ENCODE measurements around the gene CCDC112. TPM values are rescaled to one million over a fixed set of nuclear protein-coding genes. Genes with fewer than 3 reads are reported as not detected.

CCDC112 gene
- total RNA-seq, 2 experiments from 2014 or later: 3.1 to 3.9 TPM

DNA sequence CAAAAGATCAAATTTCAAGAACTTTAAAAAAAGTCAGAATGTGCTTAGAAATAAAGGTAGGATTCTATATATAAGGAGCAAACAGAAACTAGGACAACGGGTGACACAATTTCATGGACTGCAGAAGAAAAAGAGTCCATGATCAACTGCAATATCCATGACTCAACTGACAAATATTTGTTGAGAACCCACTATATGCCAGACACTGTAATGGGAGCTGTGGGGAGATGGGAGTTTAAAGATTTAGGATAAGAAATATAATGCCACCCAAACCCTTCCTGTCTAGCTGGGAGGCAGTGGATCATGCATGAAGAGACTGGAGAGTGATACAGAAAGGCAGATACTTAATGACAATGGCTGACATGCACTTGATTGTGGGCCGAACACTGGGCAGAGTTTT lies 27.6 kb upstream of the CCDC112 start:
- Mint-ChIP-seq H3K36me3 (ENCODE audit: low read depth) (no peaks in the 10 kb centered on the region), H3K4me3 (no peak overlapping the region), H3K27ac (no peak overlapping the region), H3K27me3 (peaks cover 43% of the 10 kb centered on the region), H3K9me3 (no peaks in the 10 kb centered on the region), H3K4me1 (ENCODE audit: low read depth) (no peaks in the 10 kb centered on the region)
- ChIA-PET CTCF (no interaction called here), POLR2A (no interaction called here)
- H3K27me3 ChIP-seq (ENCODE audit: control insufficient read depth in 1 of 2, insufficient read depth in 2 of 2, low read length in 2 of 2): no peaks in the 10 kb centered on the region
- DNase-seq: no peak
- H3K4me3 ChIP-seq (ENCODE audit: low read length): no peak overlapping the region
- H3K36me3 ChIP-seq (ENCODE audit: insufficient read depth, low read length): no peaks in the 10 kb centered on the region
- ATAC-seq (ENCODE audit: poor library complexity): no peak
- TF ChIP-seq, protein P1, sequence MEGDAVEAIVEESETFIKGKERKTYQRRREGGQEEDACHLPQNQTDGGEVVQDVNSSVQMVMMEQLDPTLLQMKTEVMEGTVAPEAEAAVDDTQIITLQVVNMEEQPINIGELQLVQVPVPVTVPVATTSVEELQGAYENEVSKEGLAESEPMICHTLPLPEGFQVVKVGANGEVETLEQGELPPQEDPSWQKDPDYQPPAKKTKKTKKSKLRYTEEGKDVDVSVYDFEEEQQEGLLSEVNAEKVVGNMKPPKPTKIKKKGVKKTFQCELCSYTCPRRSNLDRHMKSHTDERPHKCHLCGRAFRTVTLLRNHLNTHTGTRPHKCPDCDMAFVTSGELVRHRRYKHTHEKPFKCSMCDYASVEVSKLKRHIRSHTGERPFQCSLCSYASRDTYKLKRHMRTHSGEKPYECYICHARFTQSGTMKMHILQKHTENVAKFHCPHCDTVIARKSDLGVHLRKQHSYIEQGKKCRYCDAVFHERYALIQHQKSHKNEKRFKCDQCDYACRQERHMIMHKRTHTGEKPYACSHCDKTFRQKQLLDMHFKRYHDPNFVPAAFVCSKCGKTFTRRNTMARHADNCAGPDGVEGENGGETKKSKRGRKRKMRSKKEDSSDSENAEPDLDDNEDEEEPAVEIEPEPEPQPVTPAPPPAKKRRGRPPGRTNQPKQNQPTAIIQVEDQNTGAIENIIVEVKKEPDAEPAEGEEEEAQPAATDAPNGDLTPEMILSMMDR (IDR thresholded peaks at IDR 0.05): no peak
- no peak overlapping the region for H3K27ac ChIP-seq (ENCODE audit: low read depth in 1 of 2, low read length in 2 of 2)
- no peaks in the 10 kb centered on the region for H3K4me1 ChIP-seq (ENCODE audit: insufficient read depth, low read length)
- intact Hi-C loops (cut with DNase I, micrococcal nuclease): no loop called here
- no peaks in the 10 kb centered on the region for H3K9me3 ChIP-seq (ENCODE audit: control insufficient read depth in 1 of 2, insufficient read depth in 1 of 2, low read length in 2 of 2)

DNA sequence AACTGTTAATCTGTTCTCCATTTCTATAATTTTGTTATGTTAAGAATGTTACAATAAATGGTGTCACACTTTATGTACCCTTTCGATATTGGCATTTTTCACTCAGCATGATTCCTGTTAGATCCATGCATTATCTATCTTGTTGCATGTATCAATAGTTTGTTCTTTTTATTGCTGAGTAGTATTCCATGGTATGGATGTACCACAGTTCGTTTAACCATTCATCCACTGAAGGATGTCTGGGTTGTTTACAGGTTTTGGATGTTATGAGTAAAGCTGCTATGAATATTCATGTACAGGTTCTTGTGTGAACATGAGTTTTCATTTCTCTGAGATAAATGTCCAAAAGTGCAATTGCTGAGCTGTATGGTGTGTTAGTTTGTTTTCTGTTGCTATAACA lies 26.3 kb upstream of the CCDC112 start:
- H3K36me3 Mint-ChIP-seq (ENCODE audit: low read depth): no peaks in the 10 kb centered on the region
- ATAC-seq (ENCODE audit: poor library complexity) (no peak), DNase-seq (no peak)
- POLR2A ChIA-PET: no interaction called here
- H3K27me3 Mint-ChIP-seq: peaks cover 45% of the 10 kb centered on the region
- intact Hi-C loops (cut with DNase I, micrococcal nuclease): no loop called here
- H3K27ac Mint-ChIP-seq: no peak overlapping the region
- Histone ChIP-seq H3K36me3 (ENCODE audit: insufficient read depth, low read length) (no peaks in the 10 kb centered on the region), H3K4me3 (ENCODE audit: low read length) (no peak overlapping the region), H3K4me1 (ENCODE audit: insufficient read depth, low read length) (no peaks in the 10 kb centered on the region), H3K27ac (ENCODE audit: low read depth in 1 of 2, low read length in 2 of 2) (no peak overlapping the region), H3K9me3 (ENCODE audit: control insufficient read depth in 1 of 2, insufficient read depth in 1 of 2, low read length in 2 of 2) (no peaks in the 10 kb centered on the region), H3K27me3 (ENCODE audit: control insufficient read depth in 1 of 2, insufficient read depth in 2 of 2, low read length in 2 of 2) (no peaks in the 10 kb centered on the region)
- no peak overlapping the region for H3K4me3 Mint-ChIP-seq
- CTCF ChIA-PET: no interaction called here
- H3K4me1 Mint-ChIP-seq (ENCODE audit: low read depth): no peaks in the 10 kb centered on the region
- H3K9me3 Mint-ChIP-seq: no peaks in the 10 kb centered on the region
- TF ChIP-seq, protein P1 (IDR thresholded peaks at IDR 0.05): no peak

DNA sequence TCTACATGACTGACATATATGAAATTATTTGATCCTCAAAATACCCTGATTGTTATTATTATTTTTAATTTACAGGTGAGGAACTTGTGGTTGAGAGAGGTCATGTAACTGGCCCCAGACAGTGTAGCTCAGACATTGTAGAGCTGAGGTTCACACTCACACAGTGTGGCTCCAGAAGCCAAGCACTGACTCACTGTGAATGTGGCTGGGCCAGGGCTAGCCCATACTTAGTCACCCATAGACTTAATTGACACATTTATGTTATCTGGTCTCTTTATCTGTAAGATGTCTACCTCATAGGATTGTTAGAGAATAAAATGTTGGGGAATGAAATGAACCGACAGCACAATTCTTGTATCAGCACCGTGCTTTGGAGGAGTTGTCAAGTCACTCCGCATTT lies 24.9 kb upstream of the CCDC112 start:
- Mint-ChIP-seq H3K9me3 (no peaks in the 10 kb centered on the region), H3K27me3 (peaks cover 47% of the 10 kb centered on the region), H3K36me3 (ENCODE audit: low read depth) (no peaks in the 10 kb centered on the region), H3K4me1 (ENCODE audit: low read depth) (no peaks in the 10 kb centered on the region), H3K4me3 (no peak overlapping the region), H3K27ac (no peak overlapping the region)
- ChIA-PET CTCF (no interaction called here), POLR2A (no interaction called here)
- H3K27me3 ChIP-seq (ENCODE audit: control insufficient read depth in 1 of 2, insufficient read depth in 2 of 2, low read length in 2 of 2): peaks cover 0 to 5% of the 10 kb centered on the region in 2 experiments
- no peak for DNase-seq
- no peaks in the 10 kb centered on the region for H3K4me1 ChIP-seq (ENCODE audit: insufficient read depth, low read length)
- intact Hi-C loops (cut with DNase I, micrococcal nuclease): no loop called here
- no peak overlapping the region for H3K27ac ChIP-seq (ENCODE audit: low read depth in 1 of 2, low read length in 2 of 2)
- H3K36me3 ChIP-seq (ENCODE audit: insufficient read depth, low read length): no peaks in the 10 kb centered on the region
- H3K9me3 ChIP-seq (ENCODE audit: control insufficient read depth in 1 of 2, insufficient read depth in 1 of 2, low read length in 2 of 2): no peaks in the 10 kb centered on the region
- TF ChIP-seq, protein P1 (IDR thresholded peaks at IDR 0.05): no peak
- H3K4me3 ChIP-seq (ENCODE audit: low read length): no peak overlapping the region
- no peak for ATAC-seq (ENCODE audit: poor library complexity)

Data from CD4-positive, alpha-beta T cell (primary cell).